ENCODE data around the gene MRPL41.
"Not testable (repeated sequence)": the region's sequence is repeated elsewhere in the genome, so short reads cannot be mapped to it uniquely, and the experiment has no call there.

Gene MRPL41

GRCh38 chr9:137592767-137593166 lies 41.1 kb downstream of the MRPL41 start:
- DNase-seq = no peak
- TF ChIP-seq POLR2A (IDR thresholded peaks at IDR 0.05; ENCODE audit: low read length) = no peak
- no peak for TF ChIP-seq GATA1 (IDR thresholded peaks at IDR 0.05; ENCODE audit: low read depth, low read length)

GRCh38 chr9:137593176-137593575 lies 41.5 kb downstream of the MRPL41 start:
- DNase-seq = no peak
- TF ChIP-seq POLR2A (IDR thresholded peaks at IDR 0.05; ENCODE audit: low read length) (no peak), GATA1 (IDR thresholded peaks at IDR 0.05; ENCODE audit: low read depth, low read length) (no peak)

GRCh38 chr9:137596577-137596976 lies 44.9 kb downstream of the MRPL41 start:
- not testable (repeated sequence) for DNase-seq

- TF ChIP-seq GATA1 (IDR thresholded peaks at IDR 0.05; ENCODE audit: low read depth, low read length) (no peak), POLR2A (IDR thresholded peaks at IDR 0.05; ENCODE audit: low read length) (no peak)
Observed at GRCh38 chr9:137598943-137599342, 47.3 kb downstream of the MRPL41 start.

More at GRCh38 chr9:137598943-137599342, 47.3 kb downstream of the MRPL41 start:
- no peak for DNase-seq

All from erythroblast (primary cell).